Keratinocyte (primary cell): ENCODE data around the gene BAHD1. TPM values are rescaled to one million over a fixed set of nuclear protein-coding genes. Genes with fewer than 3 reads are reported as not detected.

Experiments
- DNase-seq: peaks from one replicate; pipeline ENCODE4 v3.0.0-alpha.2; 2011; ENCODE audit warnings: low read depth, missing footprints, low spot score
- FAIRE-seq: peaks from 2 replicates; lab custom pipeline; 2011; peaks lifted over from hg19 to GRCh38; lab: Jason Lieb, UNC
- H2AFZ ChIP-seq: 2 replicates; pipeline ENCODE4 v1.6.0; 2012; ENCODE audit warnings: low read length, control low read depth, inconsistent platforms; ENCODE audit not compliant: control insufficient read depth
- H3K27ac ChIP-seq: 2 replicates; pipeline ENCODE4 v1.5.1; 2011; ENCODE audit warnings: low read length; ENCODE audit not compliant: control insufficient read depth, insufficient read depth
- H3K27me3 ChIP-seq: 3 replicates; pipeline ENCODE4 v1.6.0; 2011; ENCODE audit warnings: low read length; ENCODE audit not compliant: control insufficient read depth, insufficient read depth; ENCODE audit errors: extremely low read depth
- H3K36me3 ChIP-seq, 2 experiments: 2 replicates in 1 of 2; 3 replicates in 1 of 2; pipeline ENCODE4 v1.5.1; 2011; ENCODE audit warnings: low read length in 2 of 2, mild to moderate bottlenecking in 1 of 2; ENCODE audit not compliant: control insufficient read depth in 2 of 2, insufficient read depth in 2 of 2; ENCODE audit errors: extremely low read depth in 1 of 2
- H3K4me1 ChIP-seq: 3 replicates; pipeline ENCODE4 v1.5.1; 2011; ENCODE audit warnings: low read length; ENCODE audit not compliant: control insufficient read depth, insufficient read depth; ENCODE audit errors: extremely low read depth
- H3K4me2 ChIP-seq: 3 replicates; pipeline ENCODE4 v1.6.0; 2011; ENCODE audit warnings: low read depth, low read length; ENCODE audit not compliant: control insufficient read depth, insufficient read depth; ENCODE audit errors: extremely low read depth
- H3K4me3 ChIP-seq, 3 experiments: fragments of 200-600 bp in 1 of 3; sonication (generic) in 1 of 3; 2 replicates in 2 of 3; 3 replicates in 1 of 3; pipeline ENCODE4 v1.5.1; 2011 to 2016; ENCODE audit warnings: low read length in 3 of 3, mild to moderate bottlenecking in 3 of 3, control low read depth in 2 of 3, inconsistent platforms in 1 of 3, low read depth in 1 of 3, mixed read lengths in 1 of 3, mixed run types in 1 of 3, moderate library complexity in 1 of 3; ENCODE audit not compliant: control insufficient read depth in 2 of 3, insufficient read depth in 2 of 3; ENCODE audit errors: extremely low read depth in 1 of 3
- H3K79me2 ChIP-seq: 2 replicates; pipeline ENCODE4 v1.6.0; 2012; ENCODE audit warnings: low read length; ENCODE audit not compliant: control insufficient read depth, insufficient read depth
- H3K9ac ChIP-seq: 3 replicates; pipeline ENCODE4 v1.6.0; 2011; ENCODE audit warnings: low read length; ENCODE audit not compliant: control insufficient read depth, insufficient read depth; ENCODE audit errors: extremely low read depth
- H3K9me1 ChIP-seq: 3 replicates; pipeline ENCODE4 v1.6.0; 2011; ENCODE audit warnings: low read length; ENCODE audit not compliant: control insufficient read depth, insufficient read depth; ENCODE audit errors: extremely low read depth
- H3K9me3 ChIP-seq: 2 replicates; pipeline ENCODE4 v1.5.1; 2012; ENCODE audit warnings: low read depth, low read length; ENCODE audit not compliant: control insufficient read depth
- H4K20me1 ChIP-seq: 3 replicates; pipeline ENCODE4 v1.6.0; 2011; ENCODE audit warnings: low read length; ENCODE audit not compliant: control insufficient read depth, insufficient read depth; ENCODE audit errors: extremely low read depth
- EZH2 ChIP-seq: IDR thresholded peaks from one replicate; pipeline ENCODE4 v1.6.1; 2012; ENCODE audit warnings: inconsistent platforms, mild to moderate bottlenecking, low read length, moderate library complexity
- dilution Hi-C: fragments of 300-500 bp; cut with MboI; formaldehyde crosslinking; loops from one replicate; pipeline ENCODE4 v1.7.0; 2020; ENCODE audit warnings: low sequenced_read_pairs; ENCODE audit not compliant: extremely low pct_ligation_motif_present
- polyA plus RNA-seq, 5 experiments: library from polyadenylated mRNA; depleted of rRNA in 3 of 5; stranded (reverse) in 3 of 5; stranded (forward) in 1 of 5; unstranded in 1 of 5; fragments of >200 nt; gene quantifications; 1 replicate in 1 of 5; 2 replicates in 3 of 5; 3 replicates in 1 of 5; pipeline versions ENCODE4 v1.2.1 to v1.2.3, GENCODE V29; 2011 to 2012; ENCODE audit warnings: missing spikeins in 2 of 5, low read depth in 1 of 5, low replicate concordance in 1 of 5
- TF ChIP-seq, protein P1 (sequence below), 3 experiments: IDR thresholded peaks in 1 of 3; conservative IDR thresholded peaks in 1 of 3; optimal IDR thresholded peaks in 1 of 3; 2 replicates in 2 of 3; 3 replicates in 1 of 3; pipeline versions ENCODE3 to v1.5.1; 2011; ENCODE audit warnings: low read length in 3 of 3, mild to moderate bottlenecking in 3 of 3, moderate library complexity in 2 of 3, control low read depth in 1 of 3, inconsistent platforms in 1 of 3; ENCODE audit not compliant: insufficient read depth in 2 of 3; ENCODE audit errors: extremely low read depth in 1 of 3

Gene BAHD1
- polyA plus RNA-seq, 1 donor (not counting 4 experiments of a cell fraction or from before 2014, with no cell fraction given), result 4.8 TPM

DNA sequence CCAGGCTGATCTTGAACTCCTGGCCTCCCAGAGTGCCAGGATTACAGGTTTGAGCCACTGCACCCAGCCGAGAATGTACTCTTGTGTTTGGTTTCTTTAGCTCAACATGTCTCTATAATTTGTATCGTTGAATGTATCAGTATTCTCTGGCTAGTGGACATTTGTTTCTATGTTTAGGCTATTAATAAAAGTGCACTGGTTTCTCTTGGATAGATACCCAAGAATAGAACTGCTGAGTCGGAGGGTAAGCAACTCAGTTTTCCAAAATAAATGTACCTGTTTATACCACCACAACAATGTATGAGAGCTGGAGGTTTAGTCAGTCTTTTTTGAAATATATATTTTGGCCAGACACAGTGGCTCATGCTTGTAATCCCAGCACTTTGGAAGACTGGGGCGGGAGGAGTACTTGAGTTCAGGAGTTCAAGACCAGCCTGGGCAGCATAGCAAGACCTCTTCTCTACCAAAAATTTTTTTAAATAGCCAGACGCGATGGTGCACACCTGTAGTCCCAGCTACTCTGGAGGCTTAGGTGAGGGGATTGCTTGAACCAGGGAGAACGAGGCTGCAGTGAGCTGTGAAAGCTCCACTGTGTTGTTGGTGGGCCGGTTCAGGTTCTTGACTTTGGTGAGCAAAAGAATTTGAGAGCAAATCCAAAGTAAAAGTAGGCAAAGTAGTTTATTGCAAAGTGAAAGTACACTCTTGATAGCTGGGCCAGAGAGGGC lies 42.9 kb upstream of the BAHD1 start:
- H4K20me1 ChIP-seq, result no peaks in the 10 kb centered on the region
- H3K4me1 ChIP-seq, result no peaks in the 10 kb centered on the region
- no peak overlapping the region for H2AFZ ChIP-seq
- H3K4me3 ChIP-seq, result no peak overlapping the region
- H3K36me3 ChIP-seq, result peaks cover 3 to 15% of the 10 kb centered on the region in 2 experiments
- no peaks in the 10 kb centered on the region for H3K9me1 ChIP-seq
- H3K79me2 ChIP-seq, result no peaks in the 10 kb centered on the region
- no peaks in the 10 kb centered on the region for H3K9me3 ChIP-seq
- H3K27me3 ChIP-seq, result no peaks in the 10 kb centered on the region
- H3K9ac ChIP-seq, result no peak overlapping the region
- no peak for DNase-seq
- H3K4me2 ChIP-seq, result no peak overlapping the region
- dilution Hi-C loops, result no loop called here
- no peak for FAIRE-seq
- TF ChIP-seq EZH2, result no peak
- TF ChIP-seq, protein P1, sequence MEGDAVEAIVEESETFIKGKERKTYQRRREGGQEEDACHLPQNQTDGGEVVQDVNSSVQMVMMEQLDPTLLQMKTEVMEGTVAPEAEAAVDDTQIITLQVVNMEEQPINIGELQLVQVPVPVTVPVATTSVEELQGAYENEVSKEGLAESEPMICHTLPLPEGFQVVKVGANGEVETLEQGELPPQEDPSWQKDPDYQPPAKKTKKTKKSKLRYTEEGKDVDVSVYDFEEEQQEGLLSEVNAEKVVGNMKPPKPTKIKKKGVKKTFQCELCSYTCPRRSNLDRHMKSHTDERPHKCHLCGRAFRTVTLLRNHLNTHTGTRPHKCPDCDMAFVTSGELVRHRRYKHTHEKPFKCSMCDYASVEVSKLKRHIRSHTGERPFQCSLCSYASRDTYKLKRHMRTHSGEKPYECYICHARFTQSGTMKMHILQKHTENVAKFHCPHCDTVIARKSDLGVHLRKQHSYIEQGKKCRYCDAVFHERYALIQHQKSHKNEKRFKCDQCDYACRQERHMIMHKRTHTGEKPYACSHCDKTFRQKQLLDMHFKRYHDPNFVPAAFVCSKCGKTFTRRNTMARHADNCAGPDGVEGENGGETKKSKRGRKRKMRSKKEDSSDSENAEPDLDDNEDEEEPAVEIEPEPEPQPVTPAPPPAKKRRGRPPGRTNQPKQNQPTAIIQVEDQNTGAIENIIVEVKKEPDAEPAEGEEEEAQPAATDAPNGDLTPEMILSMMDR (optimal IDR thresholded peaks at IDR 0.05 in 1 of 3, IDR thresholded peaks at IDR 0.05 in 1 of 3, conservative IDR thresholded peaks at IDR 0.05 in 1 of 3; ENCODE audit: extremely low read depth in 1 of 3, insufficient read depth in 2 of 3, low read length in 3 of 3), result no peak
- no peak overlapping the region for H3K27ac ChIP-seq

DNA sequence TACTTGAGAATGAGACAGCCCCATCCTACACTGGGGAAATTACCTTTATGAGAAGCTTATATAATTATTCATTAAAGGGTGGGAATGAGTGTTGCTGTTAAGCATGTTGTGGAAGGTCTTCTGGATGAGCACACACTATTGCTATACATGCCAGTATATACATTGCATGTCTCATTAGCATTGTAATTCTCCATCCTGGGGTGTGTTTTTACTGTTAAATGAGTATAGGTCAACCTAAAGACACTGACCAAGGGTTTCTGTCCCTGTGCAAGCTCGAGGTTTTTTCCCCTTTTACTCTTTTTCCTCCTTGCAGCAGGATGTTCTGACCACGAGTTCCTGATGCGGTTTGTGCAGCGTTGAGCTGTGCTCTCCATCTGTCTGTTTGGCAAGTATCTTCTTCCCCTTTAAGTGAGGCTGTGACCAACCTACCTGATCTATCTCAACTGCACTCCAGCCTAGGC lies 42.3 kb upstream of the BAHD1 start:
- no peak overlapping the region for H3K4me2 ChIP-seq
- H3K79me2 ChIP-seq, result no peaks in the 10 kb centered on the region
- H4K20me1 ChIP-seq, result no peaks in the 10 kb centered on the region
- dilution Hi-C loops, result no loop called here
- H3K9ac ChIP-seq, result no peak overlapping the region
- H2AFZ ChIP-seq, result no peak overlapping the region
- H3K4me3 ChIP-seq, result no peak overlapping the region
- H3K4me1 ChIP-seq, result no peaks in the 10 kb centered on the region
- no peak for TF ChIP-seq EZH2
- no peaks in the 10 kb centered on the region for H3K9me3 ChIP-seq
- no peaks in the 10 kb centered on the region for H3K9me1 ChIP-seq
- H3K36me3 ChIP-seq, result peaks cover 2 to 9% of the 10 kb centered on the region in 2 experiments
- no peak overlapping the region for H3K27ac ChIP-seq
- FAIRE-seq (no peak), DNase-seq (no peak)
- H3K27me3 ChIP-seq, result no peaks in the 10 kb centered on the region
